Measurements from ENCODE around the gene ARPC5L. TPM values are rescaled to one million over a fixed set of nuclear protein-coding genes. Genes with fewer than 3 reads are reported as not detected.

ARPC5L gene
- total RNA-seq (2021; fragmentation: NEBNext Ultra II Directional; extraction: Animal tissue kit (Norgen Biotek cat#: 25700)): 50.5 and 50.6 TPM in 2 replicates
- polyA plus RNA-seq (2011; rRNA removed): 34.1 and 36.0 TPM in 2 replicates
- 57.0 TPM for polyA plus RNA-seq (2011; cell fraction: cytosol; rRNA removed)
- 13.7 TPM for polyA plus RNA-seq (2011; cell fraction: nucleus; rRNA removed)
- polyA plus RNA-seq (2012, experiment 1 of 2): 49.1 to 62.4 TPM (median 51.3 TPM) in 4 replicates
- polyA plus RNA-seq (2012, experiment 2 of 2): 33.4 TPM
- polyA plus RNA-seq (2013, experiment 1 of 2): 54.3 TPM
- polyA plus RNA-seq (2013, experiment 2 of 2): 54.7 TPM
- polyA minus RNA-seq (2011; rRNA and poly(A)+ RNA removed): 11.3 and 14.8 TPM in 2 replicates
- 18.1 TPM for polyA minus RNA-seq (2011; cell fraction: cytosol; rRNA and poly(A)+ RNA removed)
- polyA minus RNA-seq (2011; cell fraction: nucleus; rRNA and poly(A)+ RNA removed): 9.9 TPM
- long read RNA-seq, experiment 1, transcript ARPC5L-203 (3 exons, 1,877 nt): minor isoform, 8 of 58 reads
- long read RNA-seq, experiment 1, transcript ARPC5L-201 (4 exons, 1,325 nt): major isoform, 32 of 58 reads
- long read RNA-seq, experiment 1, partial matches to known transcripts: 12 of 58 reads
- long read RNA-seq, experiment 1, other reads (novel, unspliced or antisense): 6 of 58 reads
- long read RNA-seq, experiment 2, transcript ARPC5L-201 (4 exons, 1,325 nt): major isoform, 5 of 36 reads
- long read RNA-seq, experiment 2, partial matches to known transcripts: 30 of 36 reads
- long read RNA-seq, experiment 2, other reads (novel, unspliced or antisense): 0 of 36 reads

DNA sequence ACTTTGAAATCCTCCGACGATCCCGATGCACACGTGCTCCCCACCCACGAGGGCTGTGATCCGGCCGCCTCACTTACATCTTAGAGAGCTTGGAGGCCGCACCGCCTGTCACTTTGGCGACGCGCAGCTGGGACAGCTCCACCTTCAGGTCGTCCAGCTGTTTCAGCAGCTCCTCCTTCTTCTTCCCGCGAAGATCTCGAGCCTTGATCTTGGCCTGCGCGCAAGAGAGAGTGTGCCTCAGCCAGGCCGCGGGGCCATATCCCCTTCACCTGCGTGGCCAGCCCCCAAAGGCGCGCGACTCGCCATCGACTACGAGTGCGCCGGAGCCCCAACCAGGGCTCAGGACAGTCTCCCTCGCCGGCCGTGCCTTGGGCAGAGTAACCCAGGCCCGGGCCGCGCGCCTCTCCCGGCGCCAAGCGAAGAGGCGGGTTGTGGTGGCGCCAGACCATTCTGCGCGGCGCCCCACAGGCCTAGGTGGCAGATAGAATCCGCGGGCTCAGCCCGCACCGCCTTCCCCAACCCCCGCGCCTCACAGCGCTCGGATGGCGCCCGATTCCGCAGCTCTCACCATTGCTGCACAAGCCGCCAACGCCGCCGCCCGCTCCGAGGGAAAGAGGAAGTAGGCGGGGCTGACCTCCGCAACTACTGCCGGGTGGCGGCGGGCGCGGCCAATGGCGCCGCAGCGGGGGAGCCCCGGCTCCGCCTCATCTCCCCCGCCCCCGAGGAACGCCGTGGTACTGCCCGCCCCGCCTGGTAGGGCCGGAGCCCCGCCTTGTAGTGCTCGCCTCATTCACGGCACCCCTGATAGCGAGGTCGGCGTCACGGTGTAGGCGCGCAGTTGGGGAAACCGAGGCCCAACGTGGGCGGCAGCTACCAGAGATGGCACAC lies at the start of gene ARPC5L, which contains the start of gene RPL35:
TSS of gene ARPC5L (plus strand) at position 789 of the 888 bp plus-strand sequence. CDS start 7,161 bp downstream, outside the sequence.
TSS of gene RPL35 (minus strand) at position 616 of the 888 bp plus-strand sequence. CDS start at position 571, 45 bp downstream.
- Histone ChIP-seq H3K79me2 (ENCODE audit: control insufficient read depth in 1 of 2, insufficient read depth in 2 of 2, low read length in 2 of 2) (peaks cover 16 to 33% of the 10 kb centered on the region in 2 experiments), H3K27me3 (replicated peaks in 1 of 4; ENCODE audit: control insufficient read depth in 3 of 4, extremely low read depth in 1 of 4, insufficient read depth in 3 of 4, low read length in 3 of 4) (no peaks in the 10 kb centered on the region), H3K36me3 (ENCODE audit: control insufficient read depth in 2 of 4, insufficient read depth in 4 of 4, low read length in 3 of 4) (peaks cover 36 to 46% (median 40%) of the 10 kb centered on the region in 4 experiments), H2AK5ac (ENCODE audit: low read depth, low read length) (peak within 1 kb of the TSS; percentile 87; the same call in 1 of the 2 replicates), H3K23me2 (ENCODE audit: low read depth, low read length) (peaks cover 7% of the 10 kb centered on the region), H3K14ac (ENCODE audit: insufficient read length) (no peak within 1 kb of the TSS), H3K4me3 (ENCODE audit: extremely low read depth in 1 of 4, insufficient read depth in 2 of 4, low read depth in 3 of 4, low read length in 4 of 4) (peak within 1 kb of the TSS; percentile 86 to 97 (median 96)), H2BK5ac (ENCODE audit: low read depth, low read length) (peak within 1 kb of the TSS; percentile 94), H4K8ac (ENCODE audit: extremely low read depth, insufficient read depth, low read length) (peak within 1 kb of the TSS; percentile 99), H3K56ac (replicated peaks; ENCODE audit: insufficient read length, low read depth, low read length) (peak within 1 kb of the TSS; percentile 60), H2BK12ac (ENCODE audit: low read depth, low read length) (peak within 1 kb of the TSS; percentile 22; the same call in 1 of the 2 replicates), H3K9ac (replicated peaks in 1 of 4; ENCODE audit: extremely low read depth in 1 of 4, low read depth in 3 of 4, low read length in 3 of 4) (peak within 1 kb of the TSS; percentile 94 to 97 (median 96)), H4K20me1 (replicated peaks in 1 of 2; ENCODE audit: control insufficient read depth in 1 of 2, insufficient read depth in 2 of 2, low read length in 2 of 2) (peaks cover 34 to 39% of the 10 kb centered on the region in 2 experiments), H3K27ac (ENCODE audit: low read depth, low read length) (peak within 1 kb of the TSS; percentile 89), H3K79me1 (ENCODE audit: low read depth, low read length) (peaks cover 10% of the 10 kb centered on the region), H2AFZ (ENCODE audit: low read length) (peak within 1 kb of the TSS; percentile 94; the same call in 1 of the 2 replicates), H2BK120ac (replicated peaks; ENCODE audit: low read depth, low read length) (no peak within 1 kb of the TSS), H3K4ac (replicated peaks; ENCODE audit: insufficient read length, low read depth, low read length) (peak within 1 kb of the TSS; percentile 98), H2BK20ac (ENCODE audit: low read length) (no peak within 1 kb of the TSS), H4K91ac (replicated peaks; ENCODE audit: insufficient read length, low read length) (peak within 1 kb of the TSS; percentile 77), H3K9me3 (ENCODE audit: insufficient read depth in 2 of 2, low read depth in 1 of 2, low read length in 1 of 2) (no peaks in the 10 kb centered on the region), H3K23ac (ENCODE audit: insufficient read length) (no peak within 1 kb of the TSS), H4K5ac (ENCODE audit: insufficient read length, low read depth, low read length) (peak within 1 kb of the TSS; percentile 88), H2BK15ac (ENCODE audit: low read length) (peak within 1 kb of the TSS; percentile 50; the same call in 1 of the 2 replicates), H3K4me2 (ENCODE audit: insufficient read depth in 1 of 2, low read depth in 2 of 2, low read length in 2 of 2) (peak within 1 kb of the TSS; percentile 86 to 88), H3K18ac (ENCODE audit: extremely low read depth, low read length) (peak within 1 kb of the TSS; percentile 97), H3K4me1 (replicated peaks in 1 of 4; ENCODE audit: control insufficient read depth in 3 of 4, insufficient read depth in 4 of 4, low read length in 3 of 4) (peaks cover 0 to 10% (median 8%) of the 10 kb centered on the region in 4 experiments; a peak in 5 of 7 replicates)
- WGBS, 2 experiments (ENCODE audit: extremely low coverage in 1 of 2, insufficient coverage in 1 of 2, insufficient read length in 1 of 2, insufficient replicate concordance in 2 of 2, low coverage in 1 of 2, low lambda C conversion rate in 2 of 2, missing lambda C conversion rate in 1 of 2): 0% methylated on average over 50 of the region's 92 CpGs; no CpG with 5 or more reads in 1 of the 2 experiments
- ChIA-PET POLR2A (ENCODE audit: partially characterized antibody) (interaction anchor here (0.6 to 25.5 kb wide), 47 partner anchors 9 to 826 kb away, joined by 3 to 573 read pairs (median 4); partner anchors contain the start of genes HSPA5, NR6A1, OLFML2A and WDR38), CTCF (ENCODE audit: partially characterized antibody) (interaction anchor here (0.8 to 42.1 kb wide), 12 partner anchors 8 to 244 kb away, joined by 3 to 1529 read pairs (median 4); partner anchors contain the start of genes NR6A1, OLFML2A and WDR38)
- peak in 1 of 2 experiments; percentile 94 for DNase-seq (ENCODE audit: low read depth in 1 of 2, low spot score in 2 of 2)
- FAIRE-seq: no peak
- TF ChIP-seq ZNF274 (IDR thresholded peaks at IDR 0.05; ENCODE audit: borderline replicate concordance, extremely low read depth, low read length) (no peak), KDM4A (IDR thresholded peaks at IDR 0.05; ENCODE audit: low read depth, low read length, severe bottlenecking) (no peak), BACH1 (IDR thresholded peaks at IDR 0.05; ENCODE audit: low read length) (no peak), CHD2 (IDR thresholded peaks at IDR 0.05; ENCODE audit: low read length) (no peak; the same call in 1 of the 2 replicates), HDAC6 (IDR thresholded peaks at IDR 0.05; ENCODE audit: low read depth, low read length) (no peak)
- TF ChIP-seq, protein P1, sequence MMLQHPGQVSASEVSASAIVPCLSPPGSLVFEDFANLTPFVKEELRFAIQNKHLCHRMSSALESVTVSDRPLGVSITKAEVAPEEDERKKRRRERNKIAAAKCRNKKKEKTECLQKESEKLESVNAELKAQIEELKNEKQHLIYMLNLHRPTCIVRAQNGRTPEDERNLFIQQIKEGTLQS (IDR thresholded peaks at IDR 0.05; ENCODE audit: insufficient read depth, low read depth, low read length): no peak

Measured in H1 (cell line).